ENCODE data around the gene CARNS1. TPM values are rescaled to one million over a fixed set of nuclear protein-coding genes. Genes with fewer than 3 reads are reported as not detected.

CARNS1 gene
- total RNA-seq, 1 experiment from 2014 or later = 1.1 TPM

DNA sequence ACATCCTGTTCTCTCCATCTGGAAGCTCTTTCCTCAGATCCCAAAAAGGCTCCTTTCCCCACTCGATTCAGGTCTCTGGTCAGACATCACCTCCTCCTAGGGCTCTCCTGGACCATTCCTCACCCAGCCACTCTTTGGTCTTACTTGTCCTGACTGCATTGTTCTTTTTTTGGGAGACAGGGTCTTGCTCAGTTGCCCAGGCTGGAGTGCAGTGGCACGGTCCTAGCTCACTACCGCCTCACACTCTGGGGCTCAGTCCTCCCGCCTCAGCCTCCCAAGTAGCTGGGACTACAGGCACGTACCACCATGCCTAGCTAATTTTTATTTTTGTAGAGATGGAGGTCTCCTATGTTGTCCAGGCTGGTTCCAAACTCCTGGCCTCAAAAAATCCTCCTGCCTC lies 30.0 kb downstream of the CARNS1 start:
- Mint-ChIP-seq H3K4me1 (peaks cover 2 to 10% of the 10 kb centered on the region in 2 experiments; a peak in 2 of 4 replicates), H3K36me3 (ENCODE audit: insufficient read depth in 1 of 3, low read depth in 3 of 3) (peaks cover 5 to 14% (median 13%) of the 10 kb centered on the region in 3 experiments; a peak in 5 of 7 replicates), H3K4me3 (peak overlapping the region; percentile 13 to 34; a peak in 4 of 5 replicates), H3K27ac (peak overlapping the region in 1 of 3 experiments; percentile 39; a peak in 1 of 7 replicates), H3K27me3 (ENCODE audit: low read depth) (peaks cover 12% of the 10 kb centered on the region), H3K9me3 (no peaks in the 10 kb centered on the region)
- Histone ChIP-seq H4K91ac (ENCODE audit: insufficient read length, low read depth, low read length) (no peak overlapping the region), H3K56ac (ENCODE audit: insufficient read length, low read depth, low read length) (no peak overlapping the region), H3K79me2 (ENCODE audit: insufficient read depth, low read length) (no peaks in the 10 kb centered on the region), H3K23ac (ENCODE audit: insufficient read length, low read depth, low read length) (no peak overlapping the region), H3K23me2 (ENCODE audit: insufficient read length, low read depth, low read length, poor library complexity, severe bottlenecking) (peaks cover 4% of the 10 kb centered on the region), H2BK120ac (ENCODE audit: low read depth, low read length, poor library complexity, severe bottlenecking) (no peak overlapping the region), H2BK5ac (ENCODE audit: insufficient read length, low read length) (no peak overlapping the region), H2BK20ac (ENCODE audit: low read depth, low read length, poor library complexity, severe bottlenecking) (no peak overlapping the region), H3K4me2 (ENCODE audit: insufficient read depth, insufficient read length, low read length) (no peak overlapping the region), H3K4ac (ENCODE audit: low read depth, low read length) (no peak overlapping the region), H3K79me1 (ENCODE audit: insufficient read depth, low read depth, low read length, poor library complexity, severe bottlenecking) (no peaks in the 10 kb centered on the region), H3K14ac (ENCODE audit: insufficient read depth, low read length) (no peak overlapping the region), H3K18ac (ENCODE audit: insufficient read length, low read depth, low read length) (no peak overlapping the region), H4K5ac (ENCODE audit: insufficient read length, low read depth, low read length) (no peak overlapping the region), H3K9ac (ENCODE audit: extremely low read depth, insufficient read length, low read length) (no peak overlapping the region), H3T11ph (ENCODE audit: low read length) (no peak overlapping the region), H2AK5ac (ENCODE audit: insufficient read length, low read length) (no peak overlapping the region), H4K20me1 (ENCODE audit: control insufficient read depth, insufficient read depth, insufficient read length) (no peaks in the 10 kb centered on the region), H2BK12ac (ENCODE audit: insufficient read length, low read depth, low read length) (no peak overlapping the region), H4K8ac (replicated peaks; ENCODE audit: insufficient read length, low read depth, low read length) (no peak overlapping the region), H3K27ac (ENCODE audit: insufficient read length, low read depth, low read length) (no peak overlapping the region), H3K9me3 (ENCODE audit: control insufficient read depth, low read depth, low read length) (no peaks in the 10 kb centered on the region), H2AFZ (ENCODE audit: low read length) (no peak overlapping the region), H2BK15ac (ENCODE audit: low read depth, low read length) (no peak overlapping the region), H3K4me1 (ENCODE audit: insufficient read depth, low read length) (no peaks in the 10 kb centered on the region), H3K27me3 (ENCODE audit: insufficient read depth, low read length) (no peaks in the 10 kb centered on the region)
- no peak for DNase-seq
- TF ChIP-seq, protein P1, sequence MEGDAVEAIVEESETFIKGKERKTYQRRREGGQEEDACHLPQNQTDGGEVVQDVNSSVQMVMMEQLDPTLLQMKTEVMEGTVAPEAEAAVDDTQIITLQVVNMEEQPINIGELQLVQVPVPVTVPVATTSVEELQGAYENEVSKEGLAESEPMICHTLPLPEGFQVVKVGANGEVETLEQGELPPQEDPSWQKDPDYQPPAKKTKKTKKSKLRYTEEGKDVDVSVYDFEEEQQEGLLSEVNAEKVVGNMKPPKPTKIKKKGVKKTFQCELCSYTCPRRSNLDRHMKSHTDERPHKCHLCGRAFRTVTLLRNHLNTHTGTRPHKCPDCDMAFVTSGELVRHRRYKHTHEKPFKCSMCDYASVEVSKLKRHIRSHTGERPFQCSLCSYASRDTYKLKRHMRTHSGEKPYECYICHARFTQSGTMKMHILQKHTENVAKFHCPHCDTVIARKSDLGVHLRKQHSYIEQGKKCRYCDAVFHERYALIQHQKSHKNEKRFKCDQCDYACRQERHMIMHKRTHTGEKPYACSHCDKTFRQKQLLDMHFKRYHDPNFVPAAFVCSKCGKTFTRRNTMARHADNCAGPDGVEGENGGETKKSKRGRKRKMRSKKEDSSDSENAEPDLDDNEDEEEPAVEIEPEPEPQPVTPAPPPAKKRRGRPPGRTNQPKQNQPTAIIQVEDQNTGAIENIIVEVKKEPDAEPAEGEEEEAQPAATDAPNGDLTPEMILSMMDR (conservative IDR thresholded peaks at IDR 0.05) = no peak
- no CpG with 5 or more reads among the region's 5 CpGs for WGBS (ENCODE audit: extremely low coverage, insufficient read length, low lambda C conversion rate)
